Measurements from ENCODE around the gene CHST15.

Gene CHST15

DNA sequence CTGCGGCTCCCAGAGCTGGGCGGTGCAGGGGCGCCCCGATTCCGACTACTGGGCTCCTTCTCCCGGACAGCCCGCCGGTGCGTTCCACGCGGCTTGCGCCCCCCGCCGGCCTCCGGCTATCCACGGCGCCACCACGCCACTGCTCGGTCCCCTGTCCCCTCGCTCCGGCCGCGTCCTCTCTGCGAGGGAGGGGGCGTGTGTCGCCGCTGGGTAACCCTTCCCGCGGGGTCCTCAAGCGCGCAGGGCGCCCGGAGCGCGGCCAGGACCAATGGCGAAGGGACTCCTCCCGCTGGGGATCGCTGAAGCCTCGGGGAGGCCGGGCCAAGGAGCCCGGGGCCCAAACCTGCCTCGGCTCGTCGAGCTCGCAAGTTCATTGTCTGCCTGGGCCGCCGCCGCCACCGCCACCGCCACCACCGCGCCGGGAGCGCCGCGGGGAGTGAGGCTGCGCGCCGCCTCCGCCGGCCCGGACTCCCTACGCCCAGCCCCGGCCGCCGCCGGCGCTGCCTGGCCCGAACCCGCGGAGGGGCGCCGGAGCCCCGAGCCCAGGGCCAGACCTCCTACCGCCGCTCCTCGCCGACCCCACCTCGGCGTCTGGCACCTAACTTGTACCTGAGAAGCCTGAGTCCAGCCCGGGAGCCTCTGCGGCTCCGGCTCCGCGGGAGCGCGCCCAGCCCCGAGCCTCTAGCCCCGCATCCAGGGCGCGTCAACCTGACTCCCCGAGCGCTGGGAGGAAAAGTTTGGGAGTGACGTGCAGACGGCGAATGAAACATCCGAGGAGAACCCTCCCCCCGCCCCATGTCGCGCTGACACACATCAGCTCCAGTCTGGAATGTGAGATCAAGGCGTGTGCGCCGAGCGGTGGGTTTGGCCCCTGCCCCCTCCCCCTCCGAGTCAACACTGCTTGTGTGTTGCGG is at the start of gene CHST15:
Gene CHST15 (minus strand): TSS at position 739 of the 914 bp plus-strand sequence. CDS start 47,386 bp downstream, outside the sequence.
- no peak for DNase-seq (ENCODE audit: low read depth)

DNA sequence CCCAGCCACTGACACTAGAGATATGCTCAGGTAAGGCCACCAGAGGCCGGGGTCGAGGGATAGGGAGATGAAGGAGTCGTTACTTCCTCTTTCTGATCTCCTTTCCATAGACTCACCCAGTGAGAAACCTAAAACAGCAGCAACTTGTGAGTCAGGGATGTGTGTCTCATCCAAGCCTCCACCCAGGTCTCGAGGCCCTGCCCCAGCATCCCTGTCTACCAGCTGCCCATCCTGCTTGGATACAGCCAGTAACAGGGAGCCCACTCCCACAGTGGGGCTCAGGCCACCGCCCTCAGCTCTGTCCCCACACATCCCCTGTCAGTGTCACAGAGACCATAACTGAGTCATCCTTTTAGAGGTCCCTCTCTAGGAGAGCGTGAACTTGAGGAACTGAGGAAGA is 49.6 kb upstream of the CHST15 start:
- no peak for DNase-seq (ENCODE audit: low read depth)

DNA sequence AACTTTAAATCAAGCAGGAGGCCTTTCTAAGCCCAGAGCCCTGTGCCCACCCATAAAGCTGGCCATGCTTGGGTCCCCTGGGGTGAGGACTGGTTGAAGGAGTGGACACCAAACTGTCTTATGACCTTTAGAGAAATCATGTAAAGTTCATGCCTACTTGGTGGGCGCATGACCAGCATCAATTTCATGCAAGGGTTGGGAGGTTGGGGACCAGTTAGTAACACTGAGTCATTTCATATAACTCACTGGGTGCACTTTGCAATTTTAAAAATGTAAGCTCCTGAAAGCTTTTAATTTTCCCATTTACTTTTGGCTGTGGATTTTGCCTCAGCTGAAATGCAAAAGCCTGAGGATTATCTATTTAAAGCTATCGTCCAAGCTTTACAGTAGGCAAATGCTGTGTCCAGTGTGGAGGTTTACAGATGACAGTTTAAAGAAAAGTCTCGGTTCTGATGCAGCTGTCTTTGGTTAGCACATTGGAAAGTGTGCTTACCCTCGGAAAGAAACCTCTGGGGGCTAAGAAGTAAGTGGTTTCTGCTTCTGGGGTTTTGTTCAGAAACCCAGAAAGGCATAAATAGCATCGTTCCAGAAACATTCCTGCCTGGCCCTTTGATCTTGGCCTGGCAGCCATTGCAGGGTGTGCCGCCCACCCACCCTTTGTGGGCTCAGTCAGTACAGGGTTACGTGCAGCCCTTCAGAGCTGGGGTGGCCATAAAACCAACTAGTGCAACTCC is 48.8 kb upstream of the CHST15 start:
- no peak for DNase-seq (ENCODE audit: low read depth)

DNA sequence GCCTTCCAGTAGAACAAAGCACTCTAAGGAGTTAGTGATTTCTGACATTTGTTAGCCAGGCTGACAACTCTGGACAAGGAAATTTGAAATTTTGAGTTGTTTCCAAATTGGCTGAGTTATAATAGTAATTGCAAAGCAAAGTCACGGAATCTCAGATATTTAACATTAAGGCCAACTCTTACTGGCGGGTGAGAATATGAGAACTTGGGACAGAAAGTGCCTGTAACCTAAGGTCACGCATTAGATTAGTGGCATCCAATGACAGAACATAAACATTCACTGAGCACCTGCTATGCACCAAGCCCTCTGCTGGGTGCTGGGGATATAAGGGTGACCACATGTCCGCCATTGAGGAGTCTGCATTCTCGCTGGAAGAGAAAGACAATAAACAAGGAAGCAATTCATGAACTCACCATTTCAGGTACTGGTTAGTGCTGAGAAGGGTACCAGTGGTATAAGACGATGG is 45.5 kb upstream of the CHST15 start:
- no peak for DNase-seq (ENCODE audit: low read depth)

DNA sequence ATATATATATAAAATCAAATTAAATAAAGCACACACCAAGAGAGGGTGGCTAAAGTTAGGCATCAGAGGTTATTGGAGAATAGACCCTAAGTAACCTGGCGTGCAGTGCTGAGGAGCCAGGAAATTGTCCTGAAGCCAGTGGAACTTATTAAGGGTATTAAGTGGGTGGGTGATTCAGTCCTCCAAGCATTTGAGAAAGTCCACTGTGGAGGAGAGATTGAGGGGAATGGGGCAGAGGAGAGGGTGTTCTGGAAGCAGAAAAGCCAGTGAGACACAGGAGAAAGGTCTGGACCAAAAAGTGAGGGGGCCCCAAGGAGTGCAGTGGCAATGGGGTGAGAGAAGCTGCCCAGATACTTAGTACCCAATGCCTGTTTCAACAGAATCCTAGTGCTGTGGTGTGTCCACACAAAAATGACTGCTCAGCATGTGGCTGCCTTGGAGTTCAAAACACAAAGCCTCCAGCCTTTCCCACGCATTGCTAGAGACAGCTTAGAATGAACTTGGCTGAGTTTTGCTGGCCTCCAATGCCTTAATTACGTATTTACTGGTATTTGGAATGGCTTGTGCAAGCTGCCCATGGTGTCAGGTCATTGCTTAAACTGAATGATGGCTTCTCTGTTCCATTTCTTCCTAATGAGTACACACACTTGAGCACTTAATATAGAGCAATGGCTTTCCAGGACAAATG is 44.9 kb upstream of the CHST15 start:
- DNase-seq (ENCODE audit: low read depth): no peak

DNA sequence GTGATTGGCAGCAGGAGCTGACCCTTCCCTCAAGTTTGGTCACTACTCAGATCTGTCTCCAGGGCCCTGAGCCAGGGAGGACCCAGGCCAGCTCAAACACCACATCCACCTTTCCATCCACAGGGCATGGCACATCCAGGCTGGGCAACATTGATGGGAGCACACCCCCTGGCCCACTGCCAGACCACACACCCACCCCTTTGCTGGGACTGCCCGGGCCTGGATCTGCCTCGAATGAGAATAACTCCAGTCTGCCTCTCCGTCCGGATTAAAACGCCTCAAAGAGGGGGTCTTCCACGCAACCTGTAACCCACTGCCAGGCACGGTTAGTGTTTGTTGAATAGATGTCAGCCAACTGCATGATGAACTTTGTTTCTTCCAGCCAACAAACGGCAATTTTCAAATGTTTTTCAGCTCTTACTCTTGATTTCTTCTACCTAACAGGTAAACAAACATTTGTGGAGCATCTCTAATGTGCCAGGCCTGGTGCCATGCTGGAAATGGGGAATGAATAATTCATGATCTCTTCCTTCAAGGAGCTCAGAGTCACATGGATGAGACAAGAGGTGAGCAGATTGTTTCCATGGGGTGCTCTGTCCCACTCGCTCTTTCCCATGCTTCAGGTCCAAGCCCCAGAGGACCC is 41.0 kb upstream of the CHST15 start:
- DNase-seq (ENCODE audit: low read depth): no peak

- no peak for DNase-seq (ENCODE audit: low read depth)
These were observed 39.5 kb upstream of the CHST15 start for GRCh38 chr10:124132876-124133275.

DNA sequence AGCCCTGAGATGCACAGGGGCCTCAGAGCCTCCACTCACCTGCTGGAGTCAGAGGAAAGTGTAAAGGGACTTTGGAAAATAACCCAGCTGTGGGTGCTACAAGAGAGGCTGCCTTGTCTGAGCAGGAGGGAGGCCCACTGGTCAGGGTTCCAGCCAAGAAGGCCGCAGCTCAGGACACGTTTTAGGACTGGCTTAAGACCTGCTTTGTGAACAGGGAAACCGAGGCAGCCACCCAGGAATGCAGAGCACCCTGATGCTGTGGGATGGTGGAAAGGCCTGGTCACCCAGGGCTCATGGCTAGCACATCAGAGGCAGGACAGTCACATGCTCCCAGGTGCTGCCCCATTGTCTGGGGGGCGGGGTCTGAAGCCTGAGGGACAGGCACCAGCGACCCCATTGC is 38.9 kb upstream of the CHST15 start:
- DNase-seq (ENCODE audit: low read depth): no peak

GRCh38 chr10:124131172-124131571 is 37.8 kb upstream of the CHST15 start:
- DNase-seq (ENCODE audit: low read depth): no peak

GRCh38 chr10:124130198-124130900 is 37.0 kb upstream of the CHST15 start:
- no peak for DNase-seq (ENCODE audit: low read depth)

DNA sequence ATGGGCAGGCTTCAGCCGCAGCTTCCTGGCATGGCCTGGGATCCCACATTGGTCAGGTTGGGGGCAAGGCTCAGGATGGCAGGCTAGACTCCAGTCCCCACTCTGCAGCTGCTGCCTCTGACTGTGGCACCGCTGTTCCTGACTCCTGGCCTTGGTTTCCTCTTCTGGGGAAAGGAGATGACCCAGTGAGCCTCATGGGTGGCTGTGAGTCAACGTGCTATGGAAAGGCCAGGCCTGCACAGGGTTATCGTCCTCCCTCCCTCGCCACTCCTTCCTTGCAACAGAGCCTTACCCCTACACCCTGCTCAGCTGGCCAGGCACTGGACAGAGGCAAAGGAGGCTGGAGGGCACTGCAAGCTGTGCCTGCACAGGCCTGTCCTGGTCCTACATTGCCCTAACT is 36.1 kb upstream of the CHST15 start:
- no peak for DNase-seq (ENCODE audit: low read depth)

DNA sequence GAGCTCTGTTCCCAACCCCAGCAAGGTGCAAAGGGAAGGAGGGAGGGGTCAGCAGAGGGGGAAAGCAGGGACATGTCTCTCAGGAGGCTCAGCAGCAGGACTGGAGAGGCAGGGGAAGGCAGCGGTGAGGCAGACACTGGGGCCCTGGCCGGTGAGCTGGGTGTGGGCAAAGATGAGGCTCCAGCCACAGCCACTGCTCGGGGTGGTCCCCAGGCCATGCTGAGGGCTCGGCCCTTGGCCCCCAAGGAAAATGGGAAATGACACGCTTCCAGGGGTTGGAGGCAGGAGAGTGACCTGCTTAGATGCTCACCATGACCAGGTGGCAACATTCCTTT is 35.4 kb upstream of the CHST15 start:
- no peak for DNase-seq (ENCODE audit: low read depth)

DNA sequence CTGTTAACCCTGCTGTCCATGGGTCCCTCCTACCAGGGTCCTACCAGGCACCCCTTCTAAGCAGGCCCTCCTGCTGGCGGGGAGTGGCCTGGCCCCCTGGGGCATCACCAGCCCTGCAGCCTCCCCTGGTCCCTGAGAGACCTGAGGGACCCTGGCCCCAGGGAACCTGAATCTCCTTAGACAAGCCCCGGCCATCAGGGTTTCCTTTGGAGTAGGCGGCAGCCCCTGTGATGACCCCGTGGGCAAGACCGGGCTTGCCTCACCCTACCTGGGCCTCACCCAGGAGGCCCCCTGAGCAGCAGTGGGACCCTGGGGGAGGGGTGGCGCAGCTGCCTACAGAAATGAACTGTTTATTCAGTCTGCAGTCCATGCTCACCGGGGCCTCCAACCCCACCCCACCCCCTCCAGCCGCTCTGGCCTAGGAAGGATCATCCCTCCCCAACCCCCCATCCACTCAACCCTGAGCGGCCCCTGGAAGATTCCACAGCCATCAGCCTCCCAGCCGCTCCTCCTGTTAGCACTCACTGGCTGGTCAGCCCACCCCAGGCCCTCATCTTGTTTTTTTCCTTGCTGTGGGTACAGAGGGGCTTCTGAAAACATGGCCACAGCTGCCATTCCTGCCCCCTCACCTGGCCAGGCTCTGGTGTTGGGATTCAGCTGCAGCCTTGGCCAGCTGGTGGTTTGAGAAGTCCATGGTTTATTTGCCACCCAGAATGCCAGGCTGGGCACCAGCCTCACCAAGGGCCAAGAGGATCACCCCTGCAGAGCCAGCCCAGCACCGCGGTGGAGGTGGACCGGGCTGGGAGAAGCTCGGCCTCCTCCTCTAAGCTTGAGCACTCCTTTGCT is 34.8 kb upstream of the CHST15 start:
- no peak for DNase-seq (ENCODE audit: low read depth)

DNA sequence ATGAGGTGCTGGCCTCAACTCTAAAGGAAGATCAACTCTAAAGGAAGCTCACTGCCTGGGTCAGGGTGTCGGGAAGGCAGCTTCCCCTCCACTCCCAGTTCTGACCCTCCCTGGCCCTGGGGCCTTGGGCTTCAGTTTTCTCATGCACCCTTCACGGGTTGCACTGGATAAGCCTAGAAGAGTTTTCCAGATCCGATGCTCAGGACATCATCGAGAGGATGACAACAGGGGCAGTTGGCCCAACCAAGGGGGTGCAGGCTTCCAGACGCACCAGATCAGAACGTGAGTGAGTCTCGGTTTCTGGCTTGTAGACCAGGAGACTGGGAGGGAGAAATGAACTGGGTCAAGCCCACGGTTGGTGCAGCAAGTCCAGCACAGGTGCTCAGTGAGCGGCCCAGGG is 34.2 kb upstream of the CHST15 start:
- DNase-seq (ENCODE audit: low read depth): no peak

DNA sequence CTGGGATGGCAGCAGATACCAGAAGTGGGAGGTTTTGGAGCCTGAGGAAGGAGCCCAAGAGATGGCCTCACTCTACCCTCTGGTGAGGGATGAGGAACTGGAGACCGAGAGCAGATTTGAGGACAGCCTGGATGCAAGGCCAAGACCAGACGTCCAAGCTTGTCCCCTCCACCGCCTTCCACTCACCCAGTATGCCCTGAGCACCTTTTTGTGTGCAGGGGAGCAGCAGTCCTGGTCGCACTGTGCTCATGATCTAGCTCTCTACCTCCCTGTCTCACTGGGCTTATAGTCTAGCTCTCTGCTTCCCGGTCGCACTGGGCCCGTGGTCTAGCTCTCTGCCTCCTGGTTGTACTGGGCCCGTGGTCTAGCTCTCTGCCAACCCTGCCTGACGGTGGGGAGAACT is 33.6 kb upstream of the CHST15 start:
- DNase-seq (ENCODE audit: low read depth): no peak

DNA sequence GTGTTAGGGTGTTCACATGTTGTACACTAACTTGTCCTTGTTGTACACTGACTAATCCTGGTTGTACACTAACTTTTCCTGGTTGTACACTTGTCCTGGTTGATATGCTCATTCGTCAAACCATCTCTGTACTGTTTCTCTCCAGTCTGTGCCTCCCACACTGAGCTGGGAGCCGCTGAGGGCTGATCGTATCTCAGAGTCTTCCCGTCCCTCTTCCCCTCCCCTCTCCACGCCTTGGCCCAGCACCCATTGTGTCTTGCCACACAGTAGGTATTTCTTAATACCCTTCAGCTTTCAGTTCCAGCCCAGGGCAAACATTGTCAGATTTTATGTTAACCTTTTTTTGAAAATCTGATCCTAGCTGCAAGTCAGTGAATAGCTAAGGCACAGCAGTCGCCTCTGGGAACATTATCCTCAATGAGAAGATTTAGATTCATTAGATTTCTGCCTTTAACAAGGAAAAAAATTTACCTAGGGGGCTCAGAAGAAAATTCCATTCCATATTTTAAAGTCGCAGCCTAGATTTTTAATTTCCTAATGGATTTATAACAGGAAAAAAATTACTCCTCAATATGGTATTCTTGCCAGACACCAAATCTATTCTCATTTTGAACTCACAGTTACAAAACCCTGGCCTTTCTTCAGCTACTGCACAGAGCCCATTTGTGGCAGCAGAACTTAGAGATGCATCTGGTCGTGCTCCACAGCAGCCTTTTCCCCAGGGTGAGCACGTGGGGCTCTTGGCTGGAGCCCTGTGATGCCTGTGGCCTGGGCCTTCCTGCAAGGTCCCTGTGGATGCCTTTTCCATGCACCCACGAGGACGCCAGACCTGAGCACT is 33.0 kb upstream of the CHST15 start:
- DNase-seq (ENCODE audit: low read depth): no peak

DNA sequence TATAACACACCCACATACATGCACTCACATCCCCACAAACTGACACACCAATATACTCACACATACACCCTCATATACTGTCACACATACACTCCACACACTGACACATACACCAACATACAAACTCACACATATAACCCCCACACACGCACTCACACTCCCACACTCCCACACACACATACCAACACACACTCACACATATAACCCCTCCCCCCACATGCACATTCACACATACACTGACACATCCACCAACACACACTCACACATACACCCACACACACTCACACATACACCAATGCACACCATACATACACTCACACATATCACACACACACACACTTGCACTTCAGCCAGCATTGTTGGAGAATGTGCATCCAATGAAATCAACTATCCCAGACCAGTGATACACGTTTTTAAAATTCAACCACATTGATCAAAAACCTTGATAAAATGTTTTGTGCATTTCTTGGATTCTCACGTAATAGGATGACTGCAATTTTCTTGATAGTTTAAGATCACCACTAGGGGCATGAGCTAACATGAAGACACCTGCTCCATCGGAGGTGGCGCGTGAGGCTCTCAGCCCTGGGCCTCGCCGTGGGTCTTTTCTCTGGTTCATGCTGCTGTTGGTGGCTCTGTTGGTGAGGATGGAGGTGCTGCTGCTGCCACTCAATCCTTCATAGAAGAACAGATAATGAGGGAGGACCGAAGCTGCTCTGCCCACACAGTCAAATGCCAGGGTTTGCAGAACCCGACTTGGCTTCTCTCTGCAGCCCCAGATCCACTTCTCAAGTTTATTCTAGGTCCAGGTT is 32.1 kb upstream of the CHST15 start:
- no peak for DNase-seq (ENCODE audit: low read depth)

GRCh38 chr10:124124769-124125161 is 31.4 kb upstream of the CHST15 start:
- no peak for DNase-seq (ENCODE audit: low read depth)

All from activated gamma-delta T cell treated with anti-CD3 and anti-CD28 coated beads, Interleukin-2, amount 50 U/mL, for 16 hours (primary cell).